ENCODE data around the gene NR2F1.

The NR2F1 gene

DNA sequence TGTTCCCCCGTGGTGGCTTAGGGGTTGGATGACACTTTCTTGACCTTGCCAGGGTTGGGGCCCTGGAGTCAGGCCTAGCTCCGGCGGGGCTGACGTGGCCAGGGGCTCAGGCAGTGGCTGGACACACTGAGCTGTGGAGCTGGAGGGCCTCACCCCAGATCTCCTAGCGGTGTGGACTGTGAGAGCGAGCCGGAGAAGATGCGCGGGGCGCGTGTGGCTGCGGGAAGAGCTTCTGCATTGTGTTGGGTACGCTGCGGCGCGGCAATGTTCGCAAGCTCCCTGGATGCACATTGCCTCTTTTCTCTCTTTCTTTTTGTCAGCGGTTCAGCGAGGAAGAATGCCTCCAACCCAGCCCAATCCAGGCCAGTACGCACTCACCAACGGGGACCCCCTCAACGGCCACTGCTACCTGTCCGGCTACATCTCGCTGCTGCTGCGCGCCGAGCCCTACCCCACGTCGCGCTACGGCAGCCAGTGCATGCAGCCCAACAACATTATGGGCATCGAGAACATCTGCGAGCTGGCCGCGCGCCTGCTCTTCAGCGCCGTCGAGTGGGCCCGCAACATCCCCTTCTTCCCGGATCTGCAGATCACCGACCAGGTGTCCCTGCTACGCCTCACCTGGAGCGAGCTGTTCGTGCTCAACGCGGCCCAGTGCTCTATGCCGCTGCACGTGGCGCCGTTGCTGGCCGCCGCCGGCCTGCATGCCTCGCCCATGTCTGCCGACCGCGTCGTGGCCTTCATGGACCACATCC is 4.8 kb downstream of the NR2F1 start:
- TF ChIP-seq POLR2A (IDR thresholded peaks at IDR 0.05; ENCODE audit: low read depth, low read length) (no peak), TAF1 (IDR thresholded peaks at IDR 0.05; ENCODE audit: borderline replicate concordance, low read depth, low read length) (no peak), POLR2AphosphoS5 (IDR thresholded peaks at IDR 0.05; ENCODE audit: low read depth, low read length) (no peak)
- no peak for DNase-seq (ENCODE audit: insufficient read length)
- FAIRE-seq: no peak

- TF ChIP-seq POLR2AphosphoS5 (IDR thresholded peaks at IDR 0.05; ENCODE audit: low read depth, low read length) (no peak), POLR2A (IDR thresholded peaks at IDR 0.05; ENCODE audit: low read depth, low read length) (no peak)
- DNase-seq (ENCODE audit: insufficient read length) (no peak), FAIRE-seq (no peak)
Observed at GRCh38 chr5:93588352-93589151, 5.5 kb downstream of the NR2F1 start.

- no peak for TF ChIP-seq TAF1 (IDR thresholded peaks at IDR 0.05; ENCODE audit: borderline replicate concordance, low read depth, low read length)
- no peak for TF ChIP-seq POLR2AphosphoS5 (IDR thresholded peaks at IDR 0.05; ENCODE audit: low read depth, low read length)
- no peak for TF ChIP-seq POLR2A (IDR thresholded peaks at IDR 0.05; ENCODE audit: low read depth, low read length)
- DNase-seq (ENCODE audit: insufficient read length) (no peak), FAIRE-seq (no peak)
Observed at GRCh38 chr5:93589152-93589828, 6.3 kb downstream of the NR2F1 start.

GRCh38 chr5:93589829-93590215 is 6.8 kb downstream of the NR2F1 start:
- FAIRE-seq: no peak
- TF ChIP-seq TAF1 (IDR thresholded peaks at IDR 0.05; ENCODE audit: borderline replicate concordance, low read depth, low read length) (no peak), POLR2AphosphoS5 (IDR thresholded peaks at IDR 0.05; ENCODE audit: low read depth, low read length) (no peak), POLR2A (IDR thresholded peaks at IDR 0.05; ENCODE audit: low read depth, low read length) (no peak)
- no peak for DNase-seq (ENCODE audit: insufficient read length)

DNA sequence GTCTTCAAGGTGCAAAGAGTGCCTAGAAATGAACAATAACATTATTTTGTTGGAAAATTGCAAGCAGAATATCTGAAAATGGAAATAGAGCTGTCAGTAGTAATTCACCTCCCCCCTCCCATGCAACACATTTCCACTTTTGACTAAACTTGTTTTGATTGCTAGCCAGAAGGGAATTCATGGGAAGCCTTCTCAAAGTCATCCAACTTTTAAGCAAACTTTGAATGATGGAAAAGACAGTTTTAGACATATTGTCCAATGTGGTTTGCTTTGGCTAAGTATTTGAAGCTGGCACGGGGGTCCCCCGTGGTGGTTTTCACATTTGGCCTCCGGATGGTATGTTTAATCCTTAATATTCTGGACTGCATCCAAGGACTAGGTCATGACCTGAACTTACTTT is 7.5 kb downstream of the NR2F1 start:
- DNase-seq (ENCODE audit: insufficient read length) (no peak), FAIRE-seq (no peak)
- no peak for TF ChIP-seq POLR2A (IDR thresholded peaks at IDR 0.05; ENCODE audit: low read depth, low read length)
- no peak for TF ChIP-seq TAF1 (IDR thresholded peaks at IDR 0.05; ENCODE audit: borderline replicate concordance, low read depth, low read length)
- no peak for TF ChIP-seq POLR2AphosphoS5 (IDR thresholded peaks at IDR 0.05; ENCODE audit: low read depth, low read length)

GRCh38 chr5:93591323-93591945 is 8.4 kb downstream of the NR2F1 start:
- no peak for TF ChIP-seq TAF1 (IDR thresholded peaks at IDR 0.05; ENCODE audit: borderline replicate concordance, low read depth, low read length)
- TF ChIP-seq POLR2A (IDR thresholded peaks at IDR 0.05; ENCODE audit: low read depth, low read length): no peak
- no peak for TF ChIP-seq POLR2AphosphoS5 (IDR thresholded peaks at IDR 0.05; ENCODE audit: low read depth, low read length)
- DNase-seq (ENCODE audit: insufficient read length) (no peak), FAIRE-seq (no peak)

DNA sequence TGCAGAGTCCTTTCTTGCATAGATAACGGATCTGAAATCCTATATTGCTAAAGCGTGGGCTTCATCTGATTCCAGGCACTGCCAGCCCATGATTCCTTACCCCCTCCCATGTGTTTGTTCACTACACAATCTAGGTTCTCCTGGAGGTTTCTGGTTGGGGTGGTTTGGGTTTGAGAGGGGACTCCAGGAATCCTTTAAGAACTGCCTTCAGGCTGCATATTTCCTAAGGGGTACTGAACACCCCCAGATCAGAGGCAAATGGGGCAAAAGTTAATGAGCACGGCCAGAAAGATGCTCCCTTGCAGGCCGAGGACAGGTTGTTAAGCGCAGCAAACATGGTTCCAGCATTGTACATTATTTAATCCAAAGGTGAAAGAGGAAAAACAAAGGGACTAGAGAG is 9.9 kb downstream of the NR2F1 start:
- FAIRE-seq (no peak), DNase-seq (ENCODE audit: insufficient read length) (no peak)
- no peak for TF ChIP-seq POLR2AphosphoS5 (IDR thresholded peaks at IDR 0.05; ENCODE audit: low read depth, low read length)
- no peak for TF ChIP-seq TAF1 (IDR thresholded peaks at IDR 0.05; ENCODE audit: borderline replicate concordance, low read depth, low read length)
- TF ChIP-seq POLR2A (IDR thresholded peaks at IDR 0.05; ENCODE audit: low read depth, low read length): no peak

DNA sequence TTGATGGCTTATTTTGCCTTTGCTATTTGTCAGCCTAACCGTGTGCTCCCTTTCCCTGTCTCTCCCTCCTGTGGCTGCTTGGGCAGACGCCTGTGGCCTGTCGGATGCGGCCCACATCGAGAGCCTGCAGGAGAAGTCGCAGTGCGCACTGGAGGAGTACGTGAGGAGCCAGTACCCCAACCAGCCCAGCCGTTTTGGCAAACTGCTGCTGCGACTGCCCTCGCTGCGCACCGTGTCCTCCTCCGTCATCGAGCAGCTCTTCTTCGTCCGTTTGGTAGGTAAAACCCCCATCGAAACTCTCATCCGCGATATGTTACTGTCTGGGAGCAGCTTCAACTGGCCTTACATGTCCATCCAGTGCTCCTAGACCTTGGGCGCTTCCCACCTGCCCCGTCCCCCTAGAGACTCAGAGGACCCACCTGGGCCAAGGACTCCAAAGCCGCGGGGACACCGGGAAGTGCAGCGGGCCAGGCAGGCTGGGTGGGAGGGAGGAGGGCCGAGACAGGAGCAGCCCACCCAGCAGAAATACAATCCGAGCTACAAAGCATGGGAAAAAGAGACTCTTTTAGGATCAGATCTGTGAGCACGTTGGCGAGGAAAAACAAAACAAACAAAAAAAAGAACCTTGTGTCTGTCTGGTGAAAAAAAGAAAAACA is 10.6 kb downstream of the NR2F1 start:
- FAIRE-seq: no peak
- DNase-seq (ENCODE audit: insufficient read length): no peak
- TF ChIP-seq POLR2A (IDR thresholded peaks at IDR 0.05; ENCODE audit: low read depth, low read length) (no peak), TAF1 (IDR thresholded peaks at IDR 0.05; ENCODE audit: borderline replicate concordance, low read depth, low read length) (no peak), POLR2AphosphoS5 (IDR thresholded peaks at IDR 0.05; ENCODE audit: low read depth, low read length) (no peak)

- DNase-seq (ENCODE audit: insufficient read length): no peak
- TF ChIP-seq POLR2A (IDR thresholded peaks at IDR 0.05; ENCODE audit: low read depth, low read length): no peak
- no peak for FAIRE-seq
Observed at GRCh38 chr5:93594591-93595419, 11.8 kb downstream of the NR2F1 start.

- FAIRE-seq: no peak
- no peak for DNase-seq (ENCODE audit: insufficient read length)
- TF ChIP-seq TAF1 (IDR thresholded peaks at IDR 0.05; ENCODE audit: borderline replicate concordance, low read depth, low read length): no peak
- TF ChIP-seq POLR2AphosphoS5 (IDR thresholded peaks at IDR 0.05; ENCODE audit: low read depth, low read length): no peak
Observed at GRCh38 chr5:93595420-93596147, 12.6 kb downstream of the NR2F1 start.

All from GM12892 (cell line).